Activated CD4-positive, alpha-beta T cell treated with anti-CD3 and anti-CD28 coated beads, Interleukin-10, Interleukin-2, amounts not matched to agents 100 ng/mL and 50 ng/mL, durations not matched to agents 16 hours and 8 hours (primary cell): ENCODE results near the gene TMX4.
"Not testable (repeated sequence)": the region's sequence is repeated elsewhere in the genome, so short reads cannot be mapped to it uniquely, and the experiment has no call there.

Experiments used
- DNase-seq: peaks from one replicate; pipeline ENCODE4 v3.0.0-alpha.2; 2020

TMX4 gene

GRCh38 chr20:7966176-7966575 lies 53.4 kb downstream of the TMX4 start:
- no peak for DNase-seq

GRCh38 chr20:7959484-7959883 lies 60.1 kb downstream of the TMX4 start:
- no peak for DNase-seq

- DNase-seq = not testable (repeated sequence)
These were observed 63.0 kb downstream of the TMX4 start for GRCh38 chr20:7956561-7956960.

DNA sequence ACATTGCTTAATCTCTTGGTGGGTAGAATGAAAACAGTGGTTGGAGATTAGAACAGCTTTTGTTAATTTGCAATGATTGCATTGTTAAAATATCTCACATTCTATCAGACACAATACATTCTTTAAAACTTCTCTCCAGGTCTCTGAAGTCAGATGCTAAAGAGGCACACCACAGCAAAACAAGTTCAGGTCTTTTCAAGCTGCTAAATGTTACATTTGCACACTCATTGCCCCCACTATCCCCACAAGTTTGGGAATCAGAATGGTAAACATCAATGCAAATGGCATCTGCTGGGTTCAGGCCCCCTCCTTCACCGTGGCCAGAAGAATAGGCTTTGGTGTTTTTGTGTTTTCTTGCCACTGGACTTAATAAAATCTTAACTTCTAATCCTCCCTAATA lies 69.2 kb downstream of the TMX4 start:
- no peak for DNase-seq

DNA sequence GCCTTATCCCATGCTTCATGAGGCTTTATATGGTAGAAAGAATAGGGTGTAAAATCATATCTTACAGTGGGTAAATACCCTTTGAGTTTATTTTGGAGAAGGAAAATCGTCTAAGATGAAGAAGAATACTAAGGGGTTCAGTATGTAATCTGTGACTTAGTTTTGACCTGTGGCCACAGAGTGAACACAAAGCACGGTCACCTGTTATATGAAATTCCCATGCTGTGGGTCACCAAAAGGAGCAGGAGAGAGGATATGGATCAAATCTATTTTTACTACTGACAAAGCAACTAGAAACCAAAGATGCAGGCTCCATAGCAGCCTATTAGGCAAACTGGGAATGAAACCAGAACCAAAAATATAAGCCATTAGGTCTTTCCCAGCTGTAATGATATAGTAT lies 75.7 kb downstream of the TMX4 start:
- no peak for DNase-seq

DNA sequence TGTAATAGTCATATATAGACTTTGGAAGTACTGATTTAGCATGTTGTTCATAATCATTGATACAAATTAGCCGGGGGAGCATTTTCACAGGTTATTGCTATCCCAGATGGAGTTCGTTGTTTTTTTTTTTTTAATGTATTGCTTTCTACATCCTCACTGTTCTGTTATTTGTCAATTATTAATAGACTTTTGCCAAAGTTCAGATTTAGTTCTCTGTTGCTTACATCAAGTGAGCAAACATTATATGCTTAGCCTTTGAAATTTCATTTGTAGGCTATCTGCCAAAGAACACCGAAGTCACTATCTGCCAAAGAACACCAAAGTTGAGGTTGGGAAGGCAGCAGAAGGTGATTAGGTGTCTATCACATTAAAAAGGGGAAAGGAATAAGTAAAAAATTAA lies 79.2 kb downstream of the TMX4 start, which contains the start of gene HAO1:
HAO1 (minus strand) TSS at position 118 of the 400 bp plus-strand sequence; CDS start at position 82, 36 bp downstream.
- DNase-seq = no peak

- no peak for DNase-seq
These were observed 79.9 kb downstream of the TMX4 start for GRCh38 chr20:7939663-7940062.

DNA sequence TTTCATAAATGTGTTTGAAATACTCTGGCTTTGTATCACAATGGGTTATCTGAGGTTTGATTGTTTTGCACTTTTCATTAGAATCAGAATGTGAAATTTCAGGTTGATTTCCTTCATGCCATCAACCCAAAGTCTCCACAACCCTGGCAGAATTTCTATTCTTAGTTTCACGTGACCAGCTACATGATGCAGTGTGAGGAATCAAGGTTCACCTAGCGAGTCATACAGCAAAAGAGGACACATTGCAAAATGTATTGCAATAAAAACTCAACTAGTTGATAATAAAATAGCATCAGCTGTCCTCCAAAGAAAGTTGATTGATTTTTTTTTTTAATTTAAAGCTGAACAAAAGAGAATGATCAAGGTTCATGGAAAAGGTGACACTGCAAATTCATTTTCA lies 81.5 kb downstream of the TMX4 start:
- DNase-seq = no peak

DNA sequence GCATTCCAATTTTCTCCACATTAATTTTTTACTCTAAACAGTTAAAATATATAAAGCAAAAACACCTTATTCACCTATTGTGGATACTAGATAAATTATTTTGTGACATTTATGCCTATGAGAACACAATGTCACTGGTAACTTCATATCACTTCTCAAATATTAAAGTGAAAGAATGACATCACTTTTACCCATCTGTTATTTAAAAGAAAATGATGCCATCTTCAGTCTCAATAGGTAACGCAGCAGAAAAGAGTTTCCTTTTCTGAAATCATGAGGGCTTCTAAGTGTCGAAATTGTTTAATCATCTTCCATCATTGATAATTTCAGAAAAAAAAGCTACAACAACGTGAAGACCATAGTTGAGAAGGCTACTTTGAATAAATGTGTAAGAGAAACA lies 82.2 kb downstream of the TMX4 start:
- no peak for DNase-seq

DNA sequence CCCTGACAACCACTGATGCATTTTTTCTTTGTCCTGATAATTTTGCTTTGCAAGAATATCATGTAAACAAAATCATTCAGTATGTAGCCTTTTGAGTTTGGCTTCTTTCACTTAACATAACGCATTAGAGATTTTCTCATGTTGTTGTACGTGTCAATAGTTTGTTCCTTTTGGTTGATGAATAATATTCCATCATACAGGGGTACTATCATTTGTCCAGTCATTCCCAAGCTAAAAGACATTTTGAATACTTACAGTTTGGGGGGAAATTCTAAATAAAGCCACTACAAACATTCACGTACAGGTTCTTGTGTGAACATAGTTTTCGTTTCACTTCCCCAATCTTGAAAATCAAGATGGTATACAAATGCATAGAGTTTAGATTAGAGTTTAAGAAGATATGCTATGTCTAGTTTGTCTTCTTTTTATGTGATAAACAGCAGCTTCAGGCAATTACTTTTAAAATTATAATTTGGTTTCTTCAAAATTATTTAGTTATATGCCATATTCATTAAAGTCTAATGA lies 84.5 kb downstream of the TMX4 start:
- DNase-seq = no peak

- DNase-seq = no peak
These were observed 86.2 kb downstream of the TMX4 start for GRCh38 chr20:7933346-7933745.

DNA sequence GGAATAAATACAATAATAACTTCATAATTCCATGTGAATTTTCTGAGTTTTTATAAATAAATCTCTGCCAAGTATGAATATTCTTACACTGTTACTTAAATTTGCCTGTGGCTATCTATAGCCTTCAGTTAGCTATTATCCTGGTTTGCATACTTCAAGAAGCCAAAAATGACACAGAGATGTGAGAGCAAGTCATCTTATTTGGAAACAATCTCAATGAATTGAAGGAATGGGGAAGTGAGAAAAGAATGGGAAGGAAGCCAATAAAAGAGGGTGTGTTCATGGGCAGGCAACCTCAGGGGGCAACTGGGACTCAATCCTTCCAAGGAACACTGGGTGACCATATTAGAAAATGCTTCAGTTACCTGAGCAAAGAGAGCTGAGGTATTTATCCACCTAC lies 89.2 kb downstream of the TMX4 start:
- DNase-seq = no peak
